ENCODE results near the gene MAP3K4. TPM values are rescaled to one million over a fixed set of nuclear protein-coding genes. Genes with fewer than 3 reads are reported as not detected.

Gene MAP3K4
- total RNA-seq, 1 experiment from 2014 or later = 54.3 TPM

- Histone ChIP-seq H3K56ac (ENCODE audit: insufficient read length, low read depth, low read length) (no peak overlapping the region), H4K5ac (ENCODE audit: insufficient read length, low read depth, low read length) (no peak overlapping the region), H2BK12ac (ENCODE audit: insufficient read length, low read depth, low read length) (no peak overlapping the region), H3K9me3 (ENCODE audit: control insufficient read depth, low read depth, low read length) (no peaks in the 10 kb centered on the region), H2AFZ (ENCODE audit: low read length) (no peak overlapping the region), H2BK20ac (ENCODE audit: low read depth, low read length, poor library complexity, severe bottlenecking) (no peak overlapping the region), H3K27me3 (ENCODE audit: insufficient read depth, low read length) (no peaks in the 10 kb centered on the region), H3K23ac (ENCODE audit: insufficient read length, low read depth, low read length) (no peak overlapping the region), H4K91ac (ENCODE audit: insufficient read length, low read depth, low read length) (no peak overlapping the region), H2AK5ac (ENCODE audit: insufficient read length, low read length) (no peak overlapping the region), H3K4me1 (ENCODE audit: insufficient read depth, low read length) (no peaks in the 10 kb centered on the region), H3K4me2 (ENCODE audit: insufficient read depth, insufficient read length, low read length) (no peak overlapping the region), H3K79me2 (ENCODE audit: insufficient read depth, low read length) (no peaks in the 10 kb centered on the region), H3K14ac (ENCODE audit: insufficient read depth, low read length) (no peak overlapping the region), H3K23me2 (ENCODE audit: insufficient read length, low read depth, low read length, poor library complexity, severe bottlenecking) (no peaks in the 10 kb centered on the region), H3K9ac (ENCODE audit: extremely low read depth, insufficient read length, low read length) (no peak overlapping the region), H3K4ac (ENCODE audit: low read depth, low read length) (no peak overlapping the region), H3T11ph (ENCODE audit: low read length) (no peak overlapping the region), H2BK15ac (ENCODE audit: low read depth, low read length) (no peak overlapping the region), H3K27ac (ENCODE audit: insufficient read length, low read depth, low read length) (no peak overlapping the region), H3K18ac (ENCODE audit: insufficient read length, low read depth, low read length) (no peak overlapping the region), H4K8ac (replicated peaks; ENCODE audit: insufficient read length, low read depth, low read length) (no peak overlapping the region), H2BK120ac (ENCODE audit: low read depth, low read length, poor library complexity, severe bottlenecking) (no peak overlapping the region), H2BK5ac (ENCODE audit: insufficient read length, low read length) (no peak overlapping the region), H4K20me1 (ENCODE audit: control insufficient read depth, insufficient read depth, insufficient read length) (no peaks in the 10 kb centered on the region), H3K79me1 (ENCODE audit: insufficient read depth, low read depth, low read length, poor library complexity, severe bottlenecking) (no peaks in the 10 kb centered on the region)
- Mint-ChIP-seq H3K27me3 (ENCODE audit: low read depth) (peaks cover 2% of the 10 kb centered on the region; the same call in 1 of the 2 replicates), H3K9me3 (no peaks in the 10 kb centered on the region; a peak in 1 of 5 replicates), H3K36me3 (ENCODE audit: insufficient read depth in 1 of 3, low read depth in 3 of 3) (no peaks in the 10 kb centered on the region), H3K27ac (no peak overlapping the region), H3K4me1 (peaks cover 9 to 14% of the 10 kb centered on the region in 2 experiments), H3K4me3 (no peak overlapping the region)
- WGBS (ENCODE audit: extremely low coverage, insufficient read length, low lambda C conversion rate) = no CpG with 5 or more reads among the region's 7 CpGs
- no peak for TF ChIP-seq CTCF (conservative IDR thresholded peaks at IDR 0.05)
- no peak for DNase-seq
Observed at GRCh38 chr6:160959726-160960435, 31.7 kb upstream of the MAP3K4 start.
